ENCODE data around the gene SIDT2.
"Not testable (repeated sequence)": the region's sequence is repeated elsewhere in the genome, so short reads cannot be mapped to it uniquely, and the experiment has no call there.

SIDT2 gene

DNA sequence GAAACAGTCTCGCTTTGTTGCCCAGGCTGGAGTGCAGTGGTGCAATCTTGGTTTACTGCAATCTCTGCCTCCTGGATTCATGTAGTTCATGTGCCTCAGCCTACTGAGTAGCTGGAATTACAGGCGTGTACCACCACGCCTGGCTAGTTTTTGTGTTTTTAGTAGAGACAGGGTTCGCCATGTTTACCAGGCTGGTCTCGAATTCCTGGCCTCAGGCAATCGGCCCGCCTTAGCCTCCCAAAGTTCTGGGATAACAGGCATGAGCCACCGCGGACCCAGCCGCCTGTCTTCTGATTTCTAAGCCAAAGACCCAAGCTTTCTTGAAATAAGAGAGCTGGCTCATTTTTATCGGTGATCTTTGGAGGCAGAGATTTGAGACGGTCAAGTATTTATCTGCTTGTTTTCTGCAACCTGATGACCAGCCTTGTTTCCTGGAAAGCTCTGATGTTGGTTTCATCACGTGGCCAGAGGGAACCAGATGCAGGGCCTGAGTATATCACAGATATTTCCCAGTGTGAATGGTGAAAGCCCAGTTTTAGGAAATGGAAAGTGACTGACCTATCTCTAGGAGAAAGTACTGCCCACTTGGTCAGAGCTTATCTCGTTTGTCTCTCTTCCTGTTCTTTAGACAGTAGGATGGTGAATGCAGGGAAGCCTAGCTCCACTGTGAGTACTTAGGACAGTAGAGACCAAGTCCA lies 5.7 kb upstream of the SIDT2 start:
- no peak for DNase-seq

DNA sequence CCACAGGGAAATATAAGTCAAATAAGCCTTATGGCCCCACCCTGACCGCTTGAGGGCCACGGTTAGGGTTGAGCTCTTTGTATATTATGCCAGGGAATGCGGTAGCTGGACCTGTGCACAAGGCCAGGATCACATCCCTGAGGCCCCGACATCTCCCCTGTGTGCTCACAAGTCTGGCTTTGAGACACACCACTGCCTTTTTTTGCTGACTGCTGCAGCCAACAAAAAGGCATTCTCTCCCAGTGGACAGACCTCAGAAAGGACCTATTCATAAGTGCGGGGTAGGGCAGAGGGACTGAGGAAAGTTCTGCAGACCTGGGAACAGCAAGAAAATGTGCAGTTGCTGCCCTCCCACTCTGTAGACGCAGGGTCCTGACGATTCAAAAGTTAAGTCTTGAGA lies 3.4 kb upstream of the SIDT2 start:
- DNase-seq: no peak

DNA sequence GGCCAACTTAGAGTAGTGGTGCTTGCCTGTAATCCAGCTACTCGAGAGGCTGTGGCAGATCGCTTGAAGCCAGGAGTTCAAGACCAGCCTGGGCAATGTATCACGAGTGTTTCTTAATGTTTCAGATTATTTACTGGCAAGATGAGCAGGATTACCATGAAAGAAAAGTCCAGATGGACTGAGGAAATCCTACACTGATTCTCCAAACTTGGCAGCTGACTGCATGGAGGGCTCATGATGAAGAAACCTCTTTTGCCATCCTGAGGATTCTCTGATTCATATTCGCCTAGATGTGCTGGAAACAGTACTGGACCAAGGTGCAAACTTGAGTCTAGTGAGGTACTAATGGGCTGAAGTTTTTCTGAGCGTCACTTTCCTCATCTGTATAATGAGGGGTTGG lies 2.8 kb upstream of the SIDT2 start:
- no peak for DNase-seq

DNA sequence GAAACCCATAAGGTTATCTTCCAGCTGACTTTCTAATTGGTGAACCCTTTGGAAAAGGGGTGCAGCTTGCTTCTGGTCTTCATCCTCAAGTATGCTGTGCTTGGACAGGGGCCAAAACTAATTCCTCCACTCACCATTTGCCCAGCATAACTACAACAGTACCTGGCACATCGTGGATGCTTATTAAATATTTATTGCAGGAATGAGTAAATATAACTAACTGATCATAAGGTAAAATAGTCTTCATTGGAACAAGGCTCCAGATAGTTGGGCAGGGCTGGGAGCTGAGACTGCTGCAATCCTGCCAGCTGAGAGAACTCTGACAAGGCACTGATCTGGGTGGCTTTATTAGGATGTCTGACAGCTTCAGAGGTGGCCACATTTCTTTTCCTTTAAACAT lies 2.4 kb upstream of the SIDT2 start:
- DNase-seq: no peak

DNA sequence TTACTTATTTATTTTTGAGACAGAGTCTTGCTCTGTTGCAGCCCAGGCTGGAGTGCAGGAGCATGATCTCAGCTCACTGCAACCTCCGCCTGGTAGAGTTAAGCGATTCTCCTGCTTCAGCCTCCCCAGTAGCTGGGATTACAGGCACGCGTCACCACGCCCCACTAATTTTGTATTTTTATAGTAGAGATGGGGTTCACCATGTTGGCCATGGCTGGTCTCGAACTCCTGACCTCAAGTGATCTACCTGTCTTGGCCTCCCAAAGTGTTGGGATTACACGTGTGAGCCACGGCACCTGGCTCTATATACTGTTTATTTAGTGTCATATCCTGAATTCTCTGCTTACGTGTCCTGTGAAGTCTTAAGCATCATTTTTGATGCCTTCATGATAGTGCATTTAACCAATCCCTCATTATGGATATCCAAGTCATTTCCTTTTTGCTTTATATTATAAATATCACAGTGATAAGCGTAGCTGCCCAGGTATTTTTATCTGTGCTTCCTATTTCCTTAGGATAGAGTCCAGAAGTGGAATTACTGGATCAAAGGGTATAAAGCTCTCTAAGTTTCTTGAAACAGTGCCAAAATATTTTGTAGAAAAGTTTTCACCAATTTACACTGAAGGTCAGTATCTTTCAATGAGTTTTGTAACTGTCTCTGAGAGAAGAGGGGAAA lies 871 bp upstream of the SIDT2 start:
- DNase-seq: no peak

DNA sequence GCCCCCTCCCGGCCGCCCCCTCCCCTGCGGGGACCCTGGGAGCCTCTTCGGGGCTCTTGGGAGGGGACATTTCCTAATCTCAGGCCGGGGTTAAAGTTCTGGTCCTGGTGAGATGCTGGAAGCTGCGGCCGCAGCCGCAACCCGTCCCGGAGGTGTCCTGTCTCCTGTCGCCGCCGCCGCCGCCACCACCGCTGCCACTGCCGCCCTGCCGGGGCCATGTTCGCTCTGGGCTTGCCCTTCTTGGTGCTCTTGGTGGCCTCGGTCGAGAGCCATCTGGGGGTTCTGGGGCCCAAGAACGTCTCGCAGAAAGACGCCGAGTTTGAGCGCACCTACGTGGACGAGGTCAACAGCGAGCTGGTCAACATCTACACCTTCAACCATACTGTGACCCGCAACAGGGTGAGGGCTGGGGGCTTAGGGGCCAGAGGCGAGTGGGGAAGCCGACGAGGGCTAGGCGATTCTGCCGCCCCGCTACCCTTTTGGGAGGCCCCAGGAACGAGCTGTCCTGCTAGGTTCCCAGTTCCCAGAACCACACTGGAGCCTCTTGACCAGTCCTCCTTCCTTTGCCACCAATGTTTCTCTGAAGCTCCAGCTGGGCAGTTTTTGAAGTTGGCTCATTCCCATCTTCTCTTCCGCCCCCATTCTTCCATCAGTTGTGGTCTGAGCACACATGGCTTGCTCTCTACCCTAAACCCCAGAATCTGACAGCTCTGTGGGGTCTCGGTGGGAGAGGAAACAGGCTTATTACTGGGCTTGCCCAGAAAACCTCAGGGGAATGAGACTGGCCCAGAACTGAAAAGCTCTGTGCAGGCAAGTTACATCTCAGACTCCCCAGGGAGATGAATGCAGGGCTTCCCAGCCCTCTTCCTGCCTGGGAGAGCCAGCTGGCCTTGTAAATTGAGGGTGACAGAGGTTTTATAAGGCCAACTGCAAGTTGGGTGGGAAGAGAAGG lies 781 bp downstream of the SIDT2 start:
- DNase-seq: no peak

DNA sequence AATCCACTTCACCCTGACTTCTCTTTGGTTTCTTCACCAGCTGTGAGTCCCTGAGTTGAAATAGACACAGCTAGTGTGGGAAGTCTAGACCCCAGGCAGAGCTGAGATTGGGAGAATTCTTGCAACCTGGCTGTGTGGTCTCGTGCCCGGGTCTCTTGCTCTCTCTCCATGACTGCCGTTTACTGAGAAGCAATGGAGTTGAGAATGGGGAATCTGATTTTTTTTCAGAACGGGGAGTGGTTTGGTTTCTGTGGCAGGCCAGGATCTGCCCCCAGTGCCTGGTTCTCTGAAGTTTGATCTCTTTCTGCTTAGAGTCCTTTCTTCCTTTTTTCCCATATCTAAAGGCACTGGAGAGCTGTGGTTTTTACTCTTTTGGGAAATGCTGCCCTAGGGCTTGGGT lies 1.5 kb downstream of the SIDT2 start:
- no peak for DNase-seq

DNA sequence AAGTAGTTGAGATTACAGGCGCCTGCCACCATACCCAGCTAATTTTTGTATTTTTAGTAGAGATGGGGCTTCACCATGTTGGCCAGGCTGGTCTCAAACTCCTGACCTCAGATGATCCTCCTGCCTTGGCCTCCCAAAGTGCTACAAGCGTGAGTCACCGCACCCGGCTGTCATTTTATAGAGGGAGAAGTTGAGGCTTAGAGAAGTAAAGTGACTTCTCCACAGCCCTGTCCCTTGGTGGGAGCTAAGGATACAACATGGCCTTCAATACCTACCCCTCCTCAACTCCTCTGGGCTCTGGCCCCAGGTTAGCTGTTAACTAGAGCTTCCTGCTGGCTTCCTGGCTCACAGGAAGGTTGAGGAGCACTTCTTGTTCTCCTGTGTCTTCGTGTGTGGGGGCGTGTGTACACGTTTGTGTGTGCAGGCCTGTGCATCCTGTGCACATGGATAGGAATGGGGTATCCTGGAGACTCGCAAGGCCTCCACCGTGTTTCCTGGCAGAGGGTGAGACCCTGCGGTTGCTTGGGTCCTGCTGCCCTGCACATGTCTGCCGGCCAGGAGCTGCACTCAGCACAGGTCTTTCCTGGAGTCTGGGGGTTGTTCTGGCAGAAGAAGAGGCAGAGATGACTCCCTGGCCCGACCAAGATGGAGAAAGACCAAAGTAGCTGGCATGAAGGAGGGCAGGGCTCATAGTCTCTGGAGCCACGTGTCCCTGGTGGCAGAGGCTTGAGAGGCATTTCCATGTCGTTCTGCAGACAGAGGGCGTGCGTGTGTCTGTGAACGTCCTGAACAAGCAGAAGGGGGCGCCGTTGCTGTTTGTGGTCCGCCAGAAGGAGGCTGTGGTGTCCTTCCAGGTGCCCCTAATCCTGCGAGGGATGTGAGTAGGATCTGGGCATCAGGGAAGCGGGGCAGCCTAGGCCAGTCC lies 2.4 kb downstream of the SIDT2 start:
- no peak for DNase-seq

DNA sequence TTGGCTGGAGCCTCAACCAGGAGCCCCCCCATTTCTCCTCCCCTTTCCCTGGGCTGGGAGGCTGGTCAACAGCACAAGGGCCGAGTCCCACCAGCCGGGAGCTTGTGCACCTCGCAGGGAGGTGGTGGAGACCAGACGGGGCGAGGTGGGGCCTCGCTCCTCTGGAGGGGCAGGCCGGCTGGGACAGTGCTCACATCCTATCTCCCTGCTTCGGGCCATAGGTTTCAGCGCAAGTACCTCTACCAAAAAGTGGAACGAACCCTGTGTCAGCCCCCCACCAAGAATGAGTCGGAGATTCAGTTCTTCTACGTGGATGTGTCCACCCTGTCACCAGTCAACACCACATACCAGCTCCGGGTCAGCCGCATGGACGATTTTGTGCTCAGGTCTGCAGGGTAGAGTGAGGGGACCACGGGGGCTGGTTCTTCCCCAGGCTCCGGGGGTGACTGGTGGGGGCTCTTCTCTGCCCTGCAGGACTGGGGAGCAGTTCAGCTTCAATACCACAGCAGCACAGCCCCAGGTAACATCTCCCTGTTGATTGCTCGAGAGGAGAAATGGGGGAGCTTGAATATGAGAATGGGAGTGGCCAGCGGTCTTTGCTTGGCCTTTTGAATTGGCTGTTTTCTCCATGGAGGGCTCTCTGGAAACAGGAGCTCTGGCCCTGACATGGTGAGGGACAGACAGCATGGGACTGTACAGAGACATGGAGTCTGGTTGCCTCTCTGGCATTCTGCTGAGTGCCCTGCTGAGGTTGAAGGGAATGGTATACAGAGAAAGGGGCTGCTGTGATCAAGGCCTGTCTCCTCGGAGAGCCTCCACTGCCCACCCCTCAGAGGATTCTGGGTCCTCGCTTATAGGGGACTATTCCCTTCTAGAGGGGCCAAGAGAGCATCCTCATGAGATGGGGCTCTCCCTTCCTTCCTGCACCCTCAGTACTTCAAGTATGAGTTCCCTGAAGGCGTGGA lies 3.3 kb downstream of the SIDT2 start:
- no peak for DNase-seq

DNA sequence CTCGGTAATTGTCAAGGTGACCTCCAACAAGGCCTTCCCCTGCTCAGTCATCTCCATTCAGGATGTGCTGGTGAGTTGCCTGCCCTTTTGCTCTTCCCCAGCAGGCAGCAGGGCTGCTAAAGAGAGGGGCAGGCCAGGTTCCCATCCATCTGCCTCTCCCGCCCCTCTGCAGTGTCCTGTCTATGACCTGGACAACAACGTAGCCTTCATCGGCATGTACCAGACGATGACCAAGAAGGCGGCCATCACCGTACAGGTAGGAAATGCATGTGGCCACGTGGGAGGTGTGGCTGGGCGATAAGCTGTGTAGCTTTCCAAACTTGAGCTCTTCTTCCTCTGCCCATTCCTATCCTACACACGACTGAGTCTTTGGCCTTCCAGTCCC lies 4.0 kb downstream of the SIDT2 start:
- DNase-seq: no peak

DNA sequence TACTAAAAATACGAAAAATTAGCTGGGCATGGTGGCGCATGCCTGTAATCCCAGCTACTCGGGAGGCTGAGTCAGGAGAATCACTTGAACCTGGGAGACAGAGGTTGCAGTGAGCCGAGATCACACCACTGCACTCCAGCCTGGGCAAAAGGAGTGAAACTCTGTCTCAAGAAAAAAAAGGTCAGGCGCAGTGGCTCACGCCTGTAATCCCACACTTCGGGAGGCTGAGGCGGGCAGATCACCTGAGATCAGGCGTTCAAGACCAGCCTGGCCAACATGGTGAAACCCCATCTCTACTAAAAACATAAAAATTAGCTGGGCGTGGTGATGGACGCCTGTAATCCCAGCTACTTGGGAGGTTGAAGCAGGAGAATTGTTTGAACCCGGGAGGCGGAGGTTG lies 4.6 kb downstream of the SIDT2 start:
- DNase-seq: not testable (repeated sequence)

DNA sequence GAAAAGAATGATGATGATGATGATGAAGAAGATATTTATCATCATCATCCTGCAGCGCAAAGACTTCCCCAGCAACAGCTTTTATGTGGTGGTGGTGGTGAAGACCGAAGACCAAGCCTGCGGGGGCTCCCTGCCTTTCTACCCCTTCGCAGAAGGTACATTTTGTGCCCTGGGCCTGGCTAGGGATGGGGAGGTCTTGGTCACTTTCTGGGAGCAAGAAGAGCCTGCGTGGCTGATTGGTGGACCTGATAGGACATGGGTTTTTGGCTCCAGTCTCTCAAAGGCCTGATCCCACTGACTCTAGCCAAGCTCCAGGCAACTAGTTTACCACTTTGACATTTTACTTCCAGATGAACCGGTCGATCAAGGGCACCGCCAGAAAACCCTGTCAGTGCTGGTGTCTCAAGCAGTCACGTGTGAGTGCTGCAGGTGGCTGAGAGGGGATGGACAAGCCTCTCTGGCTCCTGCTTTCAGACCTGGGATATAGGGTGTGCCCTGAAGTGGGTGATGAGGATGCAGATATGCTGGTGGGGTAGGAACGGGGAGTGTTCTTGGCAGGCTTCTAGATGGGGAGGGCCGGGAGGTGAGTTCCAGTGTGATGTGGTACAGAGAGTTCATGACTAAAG lies 5.3 kb downstream of the SIDT2 start:
- no peak for DNase-seq

DNA sequence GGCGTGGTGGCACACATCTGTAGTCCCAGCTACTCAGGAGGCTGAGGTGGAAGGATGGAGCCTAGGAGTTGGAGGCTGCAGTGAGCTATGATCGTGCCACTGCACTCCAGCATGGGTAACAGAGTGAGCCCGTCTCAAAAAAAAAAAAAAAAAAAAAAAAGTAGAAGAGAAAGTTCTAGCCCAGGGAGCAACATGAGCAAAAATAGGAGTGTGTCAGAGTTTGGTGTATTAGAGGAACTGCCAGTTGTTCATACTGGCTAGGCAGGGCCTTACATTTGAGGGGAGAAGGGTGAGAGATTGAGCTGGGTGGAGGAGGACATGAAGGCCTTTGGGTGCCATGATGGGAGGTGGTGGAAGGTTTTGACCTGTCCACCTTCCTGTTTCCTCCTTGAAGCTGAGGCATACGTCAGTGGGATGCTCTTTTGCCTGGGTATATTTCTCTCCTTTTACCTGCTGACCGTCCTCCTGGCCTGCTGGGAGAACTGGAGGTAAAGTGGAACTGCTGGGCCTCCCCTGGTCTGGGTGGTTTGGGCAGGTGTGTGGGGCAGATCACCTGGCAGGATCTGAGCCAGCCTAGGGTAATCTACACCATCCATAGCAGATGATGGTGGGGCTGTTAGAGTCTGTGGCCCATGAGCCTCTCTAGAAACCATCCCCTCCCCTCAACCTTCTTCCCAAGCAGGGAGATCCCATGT lies 7.3 kb downstream of the SIDT2 start:
- no peak for DNase-seq

DNA sequence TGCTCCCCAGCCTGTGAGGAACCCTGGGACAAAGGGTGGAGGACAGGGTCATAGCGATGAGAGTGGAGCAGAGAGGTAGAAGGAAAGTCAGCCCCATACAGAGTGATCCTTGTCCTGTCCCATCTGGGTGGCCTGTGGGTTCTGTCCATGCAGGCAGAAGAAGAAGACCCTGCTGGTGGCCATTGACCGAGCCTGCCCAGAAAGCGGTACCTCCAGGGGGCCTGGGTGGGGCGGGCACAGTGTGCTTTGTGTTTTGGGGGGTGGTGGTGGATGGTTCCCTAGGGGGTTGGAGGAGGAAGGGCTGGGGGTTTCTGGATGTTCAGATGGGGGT lies 7.9 kb downstream of the SIDT2 start:
- no peak for DNase-seq

DNA sequence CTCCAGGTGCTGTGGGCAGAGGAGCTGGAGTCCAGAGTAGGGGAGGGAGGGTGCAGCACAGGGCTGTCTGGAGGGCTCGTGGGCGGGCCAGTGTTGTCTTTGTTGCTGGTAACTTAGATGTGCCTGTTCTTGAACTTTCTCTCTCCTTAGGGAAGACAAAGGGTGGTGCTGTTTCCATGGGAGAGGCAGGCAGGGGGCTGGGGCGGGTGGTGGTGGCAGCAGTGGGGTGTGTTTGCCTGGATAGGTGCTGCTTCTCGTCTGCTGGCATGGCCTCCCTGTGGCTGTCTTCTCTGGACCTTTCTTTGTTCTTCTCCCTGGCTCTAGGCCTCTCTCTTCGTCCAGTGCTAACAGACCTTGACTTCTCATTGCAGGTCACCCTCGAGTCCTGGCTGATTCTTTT lies 8.5 kb downstream of the SIDT2 start:
- no peak for DNase-seq

DNA sequence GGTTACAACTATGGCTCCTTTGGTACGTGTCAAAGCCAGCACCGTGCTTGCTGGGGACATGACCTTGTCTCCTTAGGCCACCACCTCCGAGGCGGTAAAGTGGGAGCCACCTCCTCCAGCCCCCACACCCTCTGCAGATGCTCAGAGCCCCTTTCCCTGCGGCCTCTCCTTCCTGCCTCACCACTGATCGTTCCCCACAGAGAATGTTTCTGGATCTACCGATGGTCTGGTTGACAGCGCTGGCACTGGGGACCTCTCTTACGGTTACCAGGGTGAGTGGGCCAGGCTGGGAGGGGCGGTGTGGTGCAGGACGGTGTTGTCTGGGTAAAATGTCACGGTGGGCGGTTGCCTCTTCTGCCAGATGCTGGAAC lies 8.9 kb downstream of the SIDT2 start:
- no peak for DNase-seq

DNA sequence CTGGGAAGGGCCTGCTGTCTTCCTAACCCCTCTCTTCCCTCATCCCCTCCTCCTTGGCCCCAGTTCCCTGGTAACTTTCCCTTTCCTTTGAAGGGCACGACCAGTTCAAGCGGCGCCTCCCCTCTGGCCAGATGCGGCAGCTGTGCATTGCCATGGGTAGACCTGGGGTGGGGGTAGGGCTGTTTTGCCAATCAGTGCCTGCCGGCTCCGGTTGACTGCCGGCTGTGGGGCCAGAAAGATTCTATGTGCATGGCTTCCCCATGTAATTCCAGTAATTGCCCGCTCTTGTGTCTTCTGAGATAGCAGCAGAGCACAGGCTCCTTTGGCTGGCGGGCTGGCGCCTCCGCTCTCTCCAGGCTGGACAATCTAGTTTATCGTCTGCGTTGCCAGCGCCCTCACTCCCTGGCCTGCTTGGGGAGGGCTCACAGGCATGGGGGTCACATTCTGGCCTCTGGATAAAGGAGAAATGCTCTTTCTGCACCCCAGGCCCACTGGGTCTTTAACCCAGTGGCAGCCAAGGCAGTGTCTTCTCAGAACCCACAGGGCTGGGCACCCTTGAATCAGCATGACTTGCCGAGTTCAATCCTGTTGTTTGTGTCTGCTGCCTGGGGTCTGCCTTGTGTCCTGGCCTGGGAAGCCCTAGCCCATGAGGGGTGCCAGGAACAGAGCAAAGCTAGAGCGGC lies 9.4 kb downstream of the SIDT2 start:
- DNase-seq: no peak

DNA sequence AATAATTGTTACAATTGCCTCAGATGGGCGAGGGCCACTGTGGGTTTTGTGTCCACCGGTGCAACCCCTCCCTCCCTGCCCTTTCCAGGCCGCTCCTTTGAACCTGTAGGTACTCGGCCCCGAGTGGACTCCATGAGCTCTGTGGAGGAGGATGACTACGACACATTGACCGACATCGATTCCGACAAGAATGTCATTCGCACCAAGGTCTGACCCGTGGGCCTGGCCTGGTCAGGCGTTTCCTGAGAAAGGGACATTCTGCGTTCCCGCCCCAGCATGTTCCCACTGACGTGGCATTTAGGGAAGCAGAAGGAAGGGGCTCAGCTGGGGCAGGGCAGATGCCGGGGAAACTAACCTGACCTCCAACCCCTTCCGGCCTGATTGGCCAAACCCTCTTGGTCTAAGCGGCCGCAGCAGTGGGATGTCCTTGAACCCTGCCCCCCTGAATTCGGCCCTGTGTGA lies 10.1 kb downstream of the SIDT2 start:
- no peak for DNase-seq

DNA sequence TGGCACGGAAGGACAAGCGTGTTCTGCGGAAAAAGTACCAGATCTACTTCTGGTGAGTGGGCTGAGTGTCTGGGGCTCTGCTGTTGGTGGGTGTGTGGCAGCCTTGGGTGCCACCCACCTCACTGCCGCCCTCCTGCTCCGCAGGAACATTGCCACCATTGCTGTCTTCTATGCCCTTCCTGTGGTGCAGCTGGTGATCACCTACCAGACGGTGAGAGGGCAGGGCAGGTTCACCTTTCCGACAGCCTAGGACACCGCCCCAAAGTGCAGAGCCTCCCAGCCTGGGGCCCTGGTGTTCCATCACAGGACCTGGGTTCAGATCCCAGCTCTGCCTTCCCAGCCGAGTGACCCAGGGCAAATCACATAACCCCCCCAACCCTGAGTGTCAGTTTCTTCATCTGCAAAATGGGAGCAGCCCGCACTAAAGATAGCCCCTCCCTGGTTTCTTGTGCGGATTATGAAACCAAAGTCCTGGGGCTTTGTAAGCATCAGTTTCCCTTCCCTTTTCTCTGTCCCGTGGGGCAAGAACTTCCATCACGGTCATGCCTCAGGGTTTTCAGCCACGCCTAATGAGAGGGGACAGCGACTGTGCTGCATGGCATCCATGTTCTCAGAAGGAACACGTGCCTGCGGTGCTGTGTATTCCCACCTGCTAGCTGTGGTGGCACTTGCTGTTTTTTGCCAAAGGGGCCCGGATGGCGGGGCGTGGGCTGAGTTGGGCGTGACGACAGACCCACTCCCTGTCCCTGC lies 10.8 kb downstream of the SIDT2 start:
- no peak for DNase-seq
